Erythroblast (primary cell): ENCODE measurements around the gene CYP11A1.

Experiments
- GATA1 ChIP-seq: IDR thresholded peaks from 2 replicates; pipeline ENCODE4 v1.6.1; 2011; ENCODE audit warnings: low read depth, mild to moderate bottlenecking, control low read depth, low read length, moderate library complexity
- POLR2A ChIP-seq: IDR thresholded peaks from 2 replicates; pipeline ENCODE4 v1.6.1; 2011; ENCODE audit warnings: mild to moderate bottlenecking, low read length

DNA sequence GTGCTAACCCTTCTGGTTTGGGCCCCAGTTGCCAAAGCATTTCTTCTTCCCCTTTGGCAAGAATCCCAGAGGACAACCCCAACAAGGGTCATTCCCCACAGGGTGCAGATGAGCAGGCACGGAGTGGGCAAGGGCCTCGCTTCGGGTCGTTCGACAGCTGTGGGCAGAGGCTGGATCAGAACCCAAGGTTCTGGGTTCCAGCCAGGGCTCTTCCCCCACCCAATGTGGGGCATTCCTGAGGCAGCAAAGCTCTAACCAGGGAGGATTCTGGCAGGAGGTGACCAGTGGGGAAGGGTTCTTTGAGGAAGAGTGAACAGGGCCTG, 48.3 kb downstream of the CYP11A1 start:
- TF ChIP-seq GATA1 (no peak), POLR2A (no peak)
